HCT116 (cell line): ENCODE data around the gene NRTN. TPM values are rescaled to one million over a fixed set of nuclear protein-coding genes. Genes with fewer than 3 reads are reported as not detected.

Experiments used
- ATAC-seq: fragments of 200-7000 bp; cut with Tn5 transposase; 2 replicates; pipeline ENCODE4 v1.9.1; 2020; ENCODE audit warnings: mild to moderate bottlenecking, moderate library complexity
- BruUV-seq: library from RNA; stranded (reverse); fragments of 400-500 nt; replicated peaks from 2 replicates; lab custom pipeline; 2021; lab: Mats Ljungman, UMichigan
- CTCF ChIA-PET: fragments of 300-600 bp; sonication (Branson Sonifier 250); formaldehyde crosslinking; loops from one replicate; lab custom pipeline; 2021; ENCODE audit warnings: antibody characterized with exemption; lab: Charles Lee
- POLR2A ChIA-PET: fragments of 300-600, 350-600 bp; sonication (Branson Sonifier 250); formaldehyde crosslinking; loops from one replicate; lab custom pipeline; 2021; ENCODE audit warnings: antibody characterized with exemption; lab: Charles Lee
- RAD21 ChIA-PET, 2 experiments: fragments of 300-600 bp; sonication (Branson Sonifier 250); formaldehyde crosslinking; loops; one replicate each; lab custom pipeline; 2023; ENCODE audit warnings: low total read pairs in 2 of 2; ENCODE audit not compliant: uncharacterized antibody in 2 of 2, unreplicated experiment in 2 of 2, low non-redundant PET in 1 of 2; lab: Charles Lee
- DNase-seq: peaks from one replicate; pipeline ENCODE4 v3.0.0-alpha.2; 2010; ENCODE audit warnings: low read depth, low spot score
- H2AFZ ChIP-seq: fragments of 200-600 bp; shearing (Covaris generic), sonication (generic); 2 replicates; pipeline ENCODE4 v1.6.1; 2017; ENCODE audit warnings: low read depth, mixed run types, mixed read lengths, antibody characterized with exemption, low read length; ENCODE audit not compliant: poor library complexity, severe bottlenecking
- H3K27ac ChIP-seq: 2 replicates; pipeline ENCODE4 v1.5.1; 2012; ENCODE audit warnings: low read depth, low read length
- H3K27me3 ChIP-seq: fragments of 200-600 bp; sonication (generic); 2 replicates; pipeline ENCODE4 v1.6.1; 2016; ENCODE audit warnings: mixed run types, low read length, mixed read lengths; ENCODE audit not compliant: insufficient read depth
- H3K36me3 ChIP-seq, 2 experiments: fragments of 200-500 bp in 1 of 2; fragments of 200-600 bp in 1 of 2; sonication (Bioruptor generic) in 1 of 2; sonication (generic) in 1 of 2; 2 replicates each; pipeline versions ENCODE4 v1.5.1 to v1.6.1; 2014 to 2016; ENCODE audit warnings: low read length in 2 of 2, inconsistent platforms in 1 of 2, mixed read lengths in 1 of 2, mixed run types in 1 of 2; ENCODE audit not compliant: insufficient read depth in 2 of 2, control insufficient read depth in 1 of 2
- H3K4me1 ChIP-seq, 2 experiments: fragments of 200-600 bp in 1 of 2; sonication (generic) in 1 of 2; 2 replicates each; pipeline versions ENCODE4 v1.5.1 to v1.6.1; 2012 to 2017; ENCODE audit warnings: low read length in 2 of 2, inconsistent platforms in 1 of 2, mild to moderate bottlenecking in 1 of 2, mixed read lengths in 1 of 2, mixed run types in 1 of 2, moderate library complexity in 1 of 2; ENCODE audit not compliant: insufficient read depth in 2 of 2, control insufficient read depth in 1 of 2
- H3K4me2 ChIP-seq: fragments of 200-600 bp; sonication (generic); 2 replicates; pipeline ENCODE4 v1.6.1; 2017; ENCODE audit warnings: mixed run types, low read length, mixed read lengths
- H3K4me3 ChIP-seq, 2 experiments: fragments of 200-600 bp in 1 of 2; sonication (generic) in 1 of 2; replicated peaks in 1 of 2; 2 replicates each; pipeline ENCODE4 v1.5.1; 2011 to 2016; ENCODE audit warnings: low read length in 2 of 2, control low read depth in 1 of 2, low read depth in 1 of 2, mild to moderate bottlenecking in 1 of 2, mixed read lengths in 1 of 2, mixed run types in 1 of 2
- H3K79me2 ChIP-seq: fragments of 200-600 bp; sonication (generic); 2 replicates; pipeline ENCODE4 v1.6.1; 2017; ENCODE audit warnings: mild to moderate bottlenecking, mixed run types, low read length, moderate library complexity, mixed read lengths; ENCODE audit not compliant: insufficient read depth
- H3K9ac ChIP-seq: fragments of 200-600 bp; sonication (generic); 2 replicates; pipeline ENCODE4 v1.6.1; 2016; ENCODE audit warnings: low read length, mixed read lengths
- H3K9me2 ChIP-seq: fragments of 200-600 bp; sonication (generic), shearing (Covaris generic); 2 replicates; pipeline ENCODE4 v1.6.1; 2017; ENCODE audit warnings: mixed run types, mild to moderate bottlenecking, moderate library complexity; ENCODE audit not compliant: insufficient read depth
- H3K9me3 ChIP-seq, 2 experiments: fragments of 200-500 bp in 1 of 2; fragments of 200-600 bp in 1 of 2; sonication (Bioruptor generic) in 1 of 2; sonication (generic) in 1 of 2; 2 replicates each; pipeline ENCODE4 v1.6.1; 2014 to 2017; ENCODE audit warnings: low read length in 2 of 2, mixed read lengths in 2 of 2, inconsistent platforms in 1 of 2, low read depth in 1 of 2, mild to moderate bottlenecking in 1 of 2, mixed run types in 1 of 2, moderate library complexity in 1 of 2; ENCODE audit not compliant: control insufficient read depth in 1 of 2, insufficient read depth in 1 of 2
- H4K20me1 ChIP-seq: fragments of 200-600 bp; sonication (generic), shearing (Covaris generic); 2 replicates; pipeline ENCODE4 v1.6.1; 2017; ENCODE audit warnings: mixed run types, mild to moderate bottlenecking, moderate library complexity; ENCODE audit not compliant: insufficient read depth
- ATF3 ChIP-seq: IDR thresholded peaks from 2 replicates; pipeline ENCODE4 v1.6.1; 2012
- CBX3 ChIP-seq: IDR thresholded peaks from 2 replicates; pipeline ENCODE4 v1.6.1; 2012; ENCODE audit warnings: low read depth
- CTCF ChIP-seq, 3 experiments: fragments of 200-600 bp in 1 of 3; sonication (generic) in 1 of 3; IDR thresholded peaks in 2 of 3; conservative IDR thresholded peaks in 1 of 3; 2 replicates each; pipeline ENCODE4 v1.5.1; 2012 to 2017; ENCODE audit warnings: low read depth in 2 of 3, low read length in 2 of 3, antibody characterized with exemption in 1 of 3, borderline replicate concordance in 1 of 3, control low read depth in 1 of 3, mild to moderate bottlenecking in 1 of 3, mixed read lengths in 1 of 3, mixed run types in 1 of 3, moderate library complexity in 1 of 3; ENCODE audit not compliant: insufficient read depth in 1 of 3
- EGR1 ChIP-seq: IDR thresholded peaks from 2 replicates; pipeline ENCODE4 v1.6.1; 2012; ENCODE audit warnings: low read depth
- ELF1 ChIP-seq: IDR thresholded peaks from 2 replicates; pipeline ENCODE4 v1.6.1; 2012; ENCODE audit warnings: low read depth, borderline replicate concordance
- FOSL1 ChIP-seq: IDR thresholded peaks from 2 replicates; pipeline ENCODE4 v1.6.1; 2012; ENCODE audit warnings: low read depth
- JUND ChIP-seq: IDR thresholded peaks from 2 replicates; pipeline ENCODE4 v1.6.1; 2012
- MAX ChIP-seq: IDR thresholded peaks from 2 replicates; pipeline ENCODE4 v1.6.1; 2012
- POLR2AphosphoS5 ChIP-seq: IDR thresholded peaks from 2 replicates; pipeline ENCODE4 v1.6.1; 2011; ENCODE audit warnings: mild to moderate bottlenecking, low read depth, low read length, moderate library complexity
- RAD21 ChIP-seq: IDR thresholded peaks from 2 replicates; pipeline ENCODE4 v1.6.1; 2012; ENCODE audit warnings: low read depth, mild to moderate bottlenecking
- TCF7L2 ChIP-seq: IDR thresholded peaks from 2 replicates; pipeline ENCODE4 v1.7.0; 2011; ENCODE audit warnings: borderline replicate concordance, inconsistent platforms; ENCODE audit not compliant: insufficient read depth, insufficient read length; ENCODE audit errors: extremely low read depth
- YY1 ChIP-seq: IDR thresholded peaks from 2 replicates; pipeline ENCODE4 v1.6.1; 2011; ENCODE audit warnings: low read length, low read depth, moderate library complexity, mild to moderate bottlenecking; ENCODE audit not compliant: insufficient replicate concordance; ENCODE audit errors: extremely low read depth
- ZBTB33 ChIP-seq: IDR thresholded peaks from 2 replicates; pipeline ENCODE4 v1.6.1; 2011; ENCODE audit warnings: mild to moderate bottlenecking, low read length, moderate library complexity; ENCODE audit not compliant: insufficient replicate concordance; ENCODE audit errors: extremely low read depth
- ZFX ChIP-seq: fragments of 450-650 bp; IDR thresholded peaks from 2 replicates; pipeline ENCODE4 v1.6.1; 2017
- intact Hi-C: fragments of 100-400 bp; cut with micrococcal nuclease; formaldehyde crosslinking; loops from 2 replicates; pipeline ENCODE4 v1.10.0; 2022
- total RNA-seq: library from RNA; stranded (reverse); gene quantifications from one replicate; pipeline ENCODE4 v1.2.1, GENCODE V29; 2021; ENCODE audit not compliant: unreplicated experiment

NRTN gene
- total RNA-seq, 1 experiment from 2014 or later: 11.5 TPM

GRCh38 chr19:5800361-5801270 lies 4.3 kb upstream of the NRTN start:
- RAD21 ChIA-PET: no interaction called here
- no peak overlapping the region for H3K4me2 ChIP-seq
- no peaks in the 10 kb centered on the region for H3K36me3 ChIP-seq
- no peak overlapping the region for H2AFZ ChIP-seq
- no peak for ATAC-seq
- no peak overlapping the region for H3K27ac ChIP-seq
- no peak overlapping the region for H3K9ac ChIP-seq
- H3K4me1 ChIP-seq: peaks cover 5 to 18% of the 10 kb centered on the region in 2 experiments
- no peaks in the 10 kb centered on the region for H3K9me3 ChIP-seq
- intact Hi-C loops: no loop called here
- no peaks in the 10 kb centered on the region for H4K20me1 ChIP-seq
- BruUV-seq: no TSS peak
- POLR2A ChIA-PET: interaction anchor here (0.9 kb wide), 1 partner anchor 27 kb away, joined by 3 read pairs; no protein-coding TSS in a partner anchor
- TF ChIP-seq CBX3 (no peak), YY1 (no peak), ZFX (no peak), POLR2AphosphoS5 (no peak), ELF1 (no peak), JUND (no peak), EGR1 (no peak), CTCF (IDR thresholded peaks at IDR 0.05 in 2 of 3, conservative IDR thresholded peaks at IDR 0.05 in 1 of 3; ENCODE audit: borderline replicate concordance in 1 of 3, insufficient read depth in 1 of 3, low read depth in 2 of 3, low read length in 2 of 3) (no peak), ATF3 (no peak), TCF7L2 (no peak), FOSL1 (no peak), RAD21 (no peak), MAX (no peak), ZBTB33 (no peak)
- no peaks in the 10 kb centered on the region for H3K9me2 ChIP-seq
- CTCF ChIA-PET: no interaction called here
- no peaks in the 10 kb centered on the region for H3K27me3 ChIP-seq
- no peaks in the 10 kb centered on the region for H3K79me2 ChIP-seq
- no peak overlapping the region for H3K4me3 ChIP-seq
- DNase-seq: no peak
